ENCODE results near the gene MICAL3. TPM values are rescaled to one million over a fixed set of nuclear protein-coding genes. Genes with fewer than 3 reads are reported as not detected.

Gene MICAL3
- total RNA-seq, 1 experiment from 2014 or later = 47.1 TPM

- intact Hi-C loops (cut with micrococcal nuclease; ENCODE audit: unreplicated experiment) = no loop called here
- Histone ChIP-seq H3K36me3 (ENCODE audit: control insufficient read depth, insufficient read depth, low read length) (no peaks in the 10 kb centered on the region), H3K4me3 (ENCODE audit: low read depth in 2 of 2, low read length in 2 of 2) (no peak overlapping the region), H3K27ac (ENCODE audit: low read length) (no peak overlapping the region), H3K4me1 (ENCODE audit: control insufficient read depth, insufficient read depth, low read length) (peaks cover 15% of the 10 kb centered on the region), H3K27me3 (ENCODE audit: control insufficient read depth, insufficient read depth, low read length) (no peaks in the 10 kb centered on the region), H3K9me3 (ENCODE audit: control insufficient read depth, insufficient read depth, low read depth, low read length) (no peaks in the 10 kb centered on the region)
- ATAC-seq (no peak), DNase-seq (ENCODE audit: low read depth, low spot score) (no peak)
- ChIA-PET POLR2A (no interaction called here), CTCF (no interaction called here)
- BruUV-seq (replicated peaks) = no TSS peak
- TF ChIP-seq POLR2AphosphoS5 (IDR thresholded peaks at IDR 0.05; ENCODE audit: low read depth, low read length) (no peak), TCF7L2 (IDR thresholded peaks at IDR 0.05; ENCODE audit: low read depth, low read length) (no peak), SIN3A (IDR thresholded peaks at IDR 0.05; ENCODE audit: borderline replicate concordance, insufficient read depth, low read depth, low read length) (no peak), CTCF (IDR thresholded peaks at IDR 0.05) (no peak), REST (IDR thresholded peaks at IDR 0.05; ENCODE audit: insufficient read depth in 1 of 2, low read depth in 2 of 2, low read length in 1 of 2) (no peak)
- in situ Hi-C loops (cut with HindIII; ENCODE audit: low pct_unique_long_range_greater_than_20kb, low sequenced_read_pairs) = no loop called here
Measured at GRCh38 chr22:17970201-17970708, 54.1 kb downstream of the MICAL3 start.

- BruUV-seq (replicated peaks) = no TSS peak
- H3K27ac ChIP-seq (ENCODE audit: low read length) = no peak overlapping the region
- DNase-seq (ENCODE audit: low read depth, low spot score) = no peak
- intact Hi-C loops (cut with micrococcal nuclease; ENCODE audit: unreplicated experiment) (no loop called here), in situ Hi-C loops (cut with HindIII; ENCODE audit: low pct_unique_long_range_greater_than_20kb, low sequenced_read_pairs) (no loop called here)
- no peaks in the 10 kb centered on the region for H3K27me3 ChIP-seq (ENCODE audit: control insufficient read depth, insufficient read depth, low read length)
- ChIA-PET POLR2A (no interaction called here), CTCF (no interaction called here)
- H3K4me3 ChIP-seq (ENCODE audit: low read depth in 2 of 2, low read length in 2 of 2) = no peak overlapping the region
- no peaks in the 10 kb centered on the region for H3K36me3 ChIP-seq (ENCODE audit: control insufficient read depth, insufficient read depth, low read length)
- no peak for TF ChIP-seq POLR2AphosphoS5 (IDR thresholded peaks at IDR 0.05; ENCODE audit: low read depth, low read length)
- TF ChIP-seq CTCF (IDR thresholded peaks at IDR 0.05) = no peak
- no peak for TF ChIP-seq TCF7L2 (IDR thresholded peaks at IDR 0.05; ENCODE audit: low read depth, low read length)
- no peak for TF ChIP-seq SIN3A (IDR thresholded peaks at IDR 0.05; ENCODE audit: borderline replicate concordance, insufficient read depth, low read depth, low read length)
- TF ChIP-seq REST (IDR thresholded peaks at IDR 0.05; ENCODE audit: insufficient read depth in 1 of 2, low read depth in 2 of 2, low read length in 1 of 2) = no peak
- no peaks in the 10 kb centered on the region for H3K9me3 ChIP-seq (ENCODE audit: control insufficient read depth, insufficient read depth, low read depth, low read length)
- ATAC-seq = peak; percentile 68
- H3K4me1 ChIP-seq (ENCODE audit: control insufficient read depth, insufficient read depth, low read length) = peaks cover 15% of the 10 kb centered on the region
Measured at GRCh38 chr22:17969701-17970113, 54.7 kb downstream of the MICAL3 start.

Data from Panc1 (cell line).